Activated CD8-positive, alpha-beta T cell treated with anti-CD3 and anti-CD28 coated beads for 36 hours (primary cell): ENCODE data around the gene AHRR. TPM values are rescaled to one million over a fixed set of nuclear protein-coding genes. Genes with fewer than 3 reads are reported as not detected.

Experiments
- ATAC-seq: fragments of 200-7000 bp; cut with Tn5 transposase; one replicate; pipeline ENCODE4 v1.10.0; 2021; ENCODE audit warnings: mild to moderate bottlenecking, moderate library complexity
- CTCF ChIA-PET: fragments of 350-600 bp; sonication (Branson Sonifier 250); formaldehyde crosslinking; loops from one replicate; lab custom pipeline; 2021; ENCODE audit warnings: antibody characterized with exemption; lab: Charles Lee
- POLR2A ChIA-PET: fragments of 350-600 bp; sonication (Branson Sonifier 250); formaldehyde crosslinking; loops from one replicate; lab custom pipeline; 2021; ENCODE audit warnings: antibody characterized with exemption; lab: Charles Lee
- DNase-seq: peaks from one replicate; pipeline ENCODE4 v3.0.0-alpha.2; 2020
- H3K27ac Mint-ChIP-seq: one replicate; pipeline ENCODE4 v1.8.0; 2021; ENCODE audit warnings: mild to moderate bottlenecking, mixed read lengths
- H3K27me3 Mint-ChIP-seq: one replicate; pipeline ENCODE4 v1.8.0; 2021; ENCODE audit warnings: mixed read lengths
- H3K36me3 Mint-ChIP-seq: one replicate; pipeline ENCODE4 v1.8.0; 2021; ENCODE audit warnings: low read depth, mixed read lengths
- H3K4me1 Mint-ChIP-seq: one replicate; pipeline ENCODE4 v1.8.0; 2021; ENCODE audit warnings: low read depth, mixed read lengths
- H3K4me3 Mint-ChIP-seq: one replicate; pipeline ENCODE4 v1.8.0; 2021; ENCODE audit warnings: mild to moderate bottlenecking, moderate library complexity, mixed read lengths
- H3K9me3 Mint-ChIP-seq: one replicate; pipeline ENCODE4 v1.8.0; 2021; ENCODE audit warnings: mixed read lengths
- CTCF ChIP-seq: fragments of 200-600 bp; IDR thresholded peaks from one replicate; pipeline ENCODE4 v1.8.0; 2022; ENCODE audit warnings: antibody characterized with exemption, mild to moderate bottlenecking
- intact Hi-C: fragments of 100-400 bp; cut with micrococcal nuclease; formaldehyde crosslinking; loops from one replicate; pipeline ENCODE4 v1.10.0; 2022
- total RNA-seq, 2 experiments: library from RNA; stranded (reverse); gene quantifications; one replicate each; pipeline ENCODE4 v1.2.3, GENCODE V29; 2021

AHRR gene
- total RNA-seq, 2 experiments from 2014 or later = 26.3 to 27.9 TPM

- no peak for TF ChIP-seq CTCF
- Mint-ChIP-seq H3K27ac (no peak overlapping the region), H3K4me3 (no peak overlapping the region), H3K4me1 (peaks cover 23% of the 10 kb centered on the region), H3K9me3 (no peaks in the 10 kb centered on the region), H3K36me3 (peaks cover 28% of the 10 kb centered on the region), H3K27me3 (peaks cover 10% of the 10 kb centered on the region)
- ATAC-seq = no peak
- ChIA-PET CTCF (interaction anchor here (1.3 to 1.5 kb wide), 2 partner anchors 25 to 37 kb away, joined by 3 read pairs; no protein-coding TSS in a partner anchor), POLR2A (no interaction called here)
- DNase-seq = no peak
- intact Hi-C loops = no loop called here
Measured at GRCh38 chr5:405421-405820, 83.9 kb downstream of the AHRR start.

GRCh38 chr5:406041-406440, 84.5 kb downstream of the AHRR start:
- ChIA-PET POLR2A (interaction anchor here (0.9 kb wide), 1 partner anchor 13 kb away, joined by 3 read pairs; no protein-coding TSS in a partner anchor), CTCF (interaction anchor here (1.5 kb wide), 1 partner anchor 24 kb away, joined by 3 read pairs; no protein-coding TSS in a partner anchor)
- no peak for TF ChIP-seq CTCF
- H3K27ac Mint-ChIP-seq = no peak overlapping the region
- H3K27me3 Mint-ChIP-seq = peaks cover 10% of the 10 kb centered on the region
- H3K36me3 Mint-ChIP-seq = peaks cover 26% of the 10 kb centered on the region
- intact Hi-C loops = no loop called here
- DNase-seq (no peak), ATAC-seq (no peak)
- no peak overlapping the region for H3K4me3 Mint-ChIP-seq
- H3K9me3 Mint-ChIP-seq = no peaks in the 10 kb centered on the region
- H3K4me1 Mint-ChIP-seq = peaks cover 23% of the 10 kb centered on the region

DNA sequence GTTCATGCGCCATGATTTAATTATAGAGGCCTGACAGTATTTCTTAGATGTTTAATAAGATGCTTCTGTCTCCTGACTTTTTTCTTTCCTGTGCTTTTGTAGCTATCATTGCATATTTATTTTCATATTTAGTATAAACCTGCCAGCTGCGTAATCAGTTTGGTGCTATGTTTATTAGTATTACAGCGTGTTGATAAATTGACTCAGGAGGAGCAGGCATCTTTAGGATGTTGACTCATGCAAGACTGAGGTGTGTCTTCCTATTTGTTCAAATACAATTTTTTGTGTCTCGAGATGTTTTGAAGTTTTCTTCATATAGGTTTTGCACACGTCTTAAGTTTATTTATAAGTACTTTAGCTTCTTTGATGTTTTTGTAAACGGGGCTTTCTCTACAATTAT, 85.5 kb downstream of the AHRR start:
- ATAC-seq (no peak), DNase-seq (no peak)
- H3K27ac Mint-ChIP-seq = no peak overlapping the region
- peaks cover 26% of the 10 kb centered on the region for H3K4me1 Mint-ChIP-seq
- H3K9me3 Mint-ChIP-seq = no peaks in the 10 kb centered on the region
- no peak for TF ChIP-seq CTCF
- intact Hi-C loops = no loop called here
- H3K4me3 Mint-ChIP-seq = no peak overlapping the region
- ChIA-PET POLR2A (interaction anchor here (0.9 kb wide), 1 partner anchor 14 kb away, joined by 3 read pairs; no protein-coding TSS in a partner anchor), CTCF (no interaction called here)
- peaks cover 20% of the 10 kb centered on the region for H3K36me3 Mint-ChIP-seq
- peaks cover 7% of the 10 kb centered on the region for H3K27me3 Mint-ChIP-seq

DNA sequence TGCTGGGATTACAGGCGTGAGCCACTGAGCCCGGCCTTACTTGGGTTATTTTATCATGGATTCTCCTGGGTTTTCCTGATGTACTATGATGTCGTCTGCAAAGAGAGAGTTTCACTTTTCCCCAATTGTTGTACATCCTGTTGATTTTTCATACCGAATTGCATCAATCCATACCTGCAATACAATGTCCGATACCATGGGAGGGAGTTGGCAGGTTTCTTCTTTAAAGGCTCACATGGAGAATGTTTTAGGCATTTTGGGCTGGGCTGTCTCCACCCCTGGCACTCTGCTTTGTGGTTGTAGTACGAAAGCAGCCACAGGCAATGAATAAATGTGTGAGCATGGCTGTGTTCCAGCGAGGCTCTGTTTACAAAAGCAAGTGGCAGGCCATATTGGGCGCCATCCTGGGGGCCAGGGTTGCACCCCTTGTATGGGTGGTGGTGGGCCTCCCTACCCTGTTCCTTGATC, 86.3 kb downstream of the AHRR start:
- no peaks in the 10 kb centered on the region for H3K9me3 Mint-ChIP-seq

More for the DNA sequence above, 86.3 kb downstream of the AHRR start:
- no peak for DNase-seq
- intact Hi-C loops = no loop called here
- peaks cover 6% of the 10 kb centered on the region for H3K27me3 Mint-ChIP-seq
- TF ChIP-seq CTCF = no peak
- no peak overlapping the region for H3K4me3 Mint-ChIP-seq
- H3K36me3 Mint-ChIP-seq = peaks cover 17% of the 10 kb centered on the region
- ChIA-PET CTCF (no interaction called here), POLR2A (no interaction called here)
- no peak overlapping the region for H3K27ac Mint-ChIP-seq
- peaks cover 25% of the 10 kb centered on the region for H3K4me1 Mint-ChIP-seq
- no peak for ATAC-seq
